ENCODE results near the gene CCDC81. TPM values are rescaled to one million over a fixed set of nuclear protein-coding genes. Genes with fewer than 3 reads are reported as not detected.

CCDC81 gene
- total and polyA plus RNA-seq, 4 experiments from 2014 or later: 0.20 to 1.5 (median 0.90) TPM; not detected in 1

DNA sequence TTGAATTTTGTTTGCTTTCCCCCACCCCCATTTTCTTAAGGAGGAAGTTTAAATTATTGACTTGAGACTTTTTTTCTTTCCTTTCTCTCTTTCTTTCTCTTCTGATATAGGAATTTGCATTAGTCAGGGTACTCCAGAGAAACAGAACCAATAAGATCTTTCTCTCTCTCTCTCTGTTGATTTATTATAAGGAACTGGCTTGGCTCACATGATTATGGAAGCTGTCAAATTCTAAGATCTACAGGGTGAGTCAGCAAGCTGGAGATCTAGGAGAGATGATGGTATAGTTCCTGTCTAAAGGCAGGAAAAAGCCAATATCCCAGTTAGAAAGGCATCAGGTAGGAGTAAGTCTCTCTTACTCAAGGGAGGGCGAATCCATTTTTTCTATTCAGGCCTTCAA, 64.0 kb downstream of the CCDC81 start:
- no peak overlapping the region for H3K27ac ChIP-seq (ENCODE audit: low read depth, low read length)
- no peaks in the 10 kb centered on the region for H3K27me3 ChIP-seq (ENCODE audit: insufficient read depth, low read length)
- H3K4me1 Mint-ChIP-seq: no peaks in the 10 kb centered on the region
- peaks cover 0 to under 1% of the 10 kb centered on the region in 2 donors for H3K27me3 Mint-ChIP-seq
- no peak for DNase-seq
- H3K4me3 Mint-ChIP-seq: no peak overlapping the region
- ChIA-PET POLR2A (ENCODE audit: partially characterized antibody) (no interaction called here), CTCF (ENCODE audit: partially characterized antibody) (no interaction called here)
- H3K27ac Mint-ChIP-seq: no peak overlapping the region
- intact Hi-C loops (cut with micrococcal nuclease): no loop called here
- no peak overlapping the region for H3K4me3 ChIP-seq (ENCODE audit: low read length in 2 of 2)
- peaks cover 0 to under 1% of the 10 kb centered on the region in 2 donors for H3K36me3 Mint-ChIP-seq
- no peaks in the 10 kb centered on the region for H3K9me3 ChIP-seq (ENCODE audit: control insufficient read depth in 1 of 2, low read length in 2 of 2)
- H3K9me3 Mint-ChIP-seq: peaks cover 0 to 2% (median 0%) of the 10 kb centered on the region in 8 donors
- no peaks in the 10 kb centered on the region for H3K4me1 ChIP-seq (ENCODE audit: insufficient read depth, low read length)
- H3K36me3 ChIP-seq (ENCODE audit: insufficient read depth, low read length): no peaks in the 10 kb centered on the region

GRCh38 chr11:86440305-86440716, 65.6 kb downstream of the CCDC81 start:
- Mint-ChIP-seq H3K36me3 (peaks cover 0 to 4% of the 10 kb centered on the region in 2 donors), H3K27ac (no peak overlapping the region), H3K9me3 (no peaks in the 10 kb centered on the region), H3K4me1 (no peaks in the 10 kb centered on the region), H3K27me3 (peaks cover 0 to 1% of the 10 kb centered on the region in 2 donors), H3K4me3 (no peak overlapping the region)
- H3K36me3 ChIP-seq (ENCODE audit: insufficient read depth, low read length): no peaks in the 10 kb centered on the region
- no peaks in the 10 kb centered on the region for H3K9me3 ChIP-seq (ENCODE audit: control insufficient read depth in 1 of 2, low read length in 2 of 2)
- H3K4me1 ChIP-seq (ENCODE audit: insufficient read depth, low read length): no peaks in the 10 kb centered on the region
- CTCF ChIA-PET (ENCODE audit: partially characterized antibody): no interaction called here
- POLR2A ChIA-PET (ENCODE audit: partially characterized antibody): no interaction called here
- no peak overlapping the region for H3K4me3 ChIP-seq (ENCODE audit: low read length in 2 of 2)
- intact Hi-C loops (cut with micrococcal nuclease): no loop called here
- no peak overlapping the region for H3K27ac ChIP-seq (ENCODE audit: low read depth, low read length)
- DNase-seq: no peak
- no peaks in the 10 kb centered on the region for H3K27me3 ChIP-seq (ENCODE audit: insufficient read depth, low read length)

- peaks cover 0 to 1% of the 10 kb centered on the region in 2 donors for H3K27me3 Mint-ChIP-seq
- H3K4me1 ChIP-seq (ENCODE audit: insufficient read depth, low read length): no peaks in the 10 kb centered on the region
- H3K27ac ChIP-seq (ENCODE audit: low read depth, low read length): no peak overlapping the region
- CTCF ChIA-PET (ENCODE audit: partially characterized antibody): interaction anchor here (1.1 kb wide), 1 partner anchor 14 kb away, joined by 4 read pairs; no protein-coding TSS in a partner anchor
- H3K4me3 ChIP-seq (ENCODE audit: low read length in 2 of 2): no peak overlapping the region
- intact Hi-C loops (cut with micrococcal nuclease): no loop called here
- no peaks in the 10 kb centered on the region for H3K9me3 ChIP-seq (ENCODE audit: control insufficient read depth in 1 of 2, low read length in 2 of 2)
- no peak for DNase-seq
- H3K27ac Mint-ChIP-seq: no peak overlapping the region
- H3K27me3 ChIP-seq (ENCODE audit: insufficient read depth, low read length): no peaks in the 10 kb centered on the region
- no peak overlapping the region for H3K4me3 Mint-ChIP-seq
- no peaks in the 10 kb centered on the region for H3K9me3 Mint-ChIP-seq
- H3K36me3 Mint-ChIP-seq: peaks cover 0 to 4% of the 10 kb centered on the region in 2 donors
- no peaks in the 10 kb centered on the region for H3K4me1 Mint-ChIP-seq
- POLR2A ChIA-PET (ENCODE audit: partially characterized antibody): interaction anchor here (1.0 kb wide), 1 partner anchor 10 kb away, joined by 3 read pairs; no protein-coding TSS in a partner anchor
- H3K36me3 ChIP-seq (ENCODE audit: insufficient read depth, low read length): no peaks in the 10 kb centered on the region
These were observed 66.2 kb downstream of the CCDC81 start for GRCh38 chr11:86440843-86441242.

DNA sequence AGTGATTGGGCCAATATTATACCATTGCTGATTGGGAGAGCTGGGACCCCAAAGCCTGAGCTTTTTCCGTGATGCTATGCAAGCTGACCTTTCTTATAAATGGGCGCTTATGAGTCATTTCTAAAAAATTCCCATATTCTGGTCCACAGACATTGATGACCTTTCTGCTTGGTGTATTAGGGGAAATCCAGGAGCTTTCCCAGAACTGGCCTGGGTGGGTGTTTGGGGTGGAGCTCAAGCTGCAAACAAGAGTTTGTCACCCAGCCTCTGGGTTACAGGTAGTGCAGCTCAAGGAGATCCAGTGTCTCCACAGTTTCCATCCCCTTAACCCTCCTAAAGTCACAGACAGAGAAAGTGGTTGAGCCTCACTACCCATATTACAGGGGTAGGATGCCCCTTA, 67.7 kb downstream of the CCDC81 start:
- POLR2A ChIA-PET (ENCODE audit: partially characterized antibody): no interaction called here
- H3K36me3 Mint-ChIP-seq: peaks cover 0 to 4% of the 10 kb centered on the region in 2 donors
- intact Hi-C loops (cut with micrococcal nuclease): no loop called here
- no peaks in the 10 kb centered on the region for H3K4me1 Mint-ChIP-seq
- H3K27ac Mint-ChIP-seq: no peak overlapping the region
- no peaks in the 10 kb centered on the region for H3K9me3 Mint-ChIP-seq
- no peak overlapping the region for H3K4me3 ChIP-seq (ENCODE audit: low read length in 2 of 2)
- H3K9me3 ChIP-seq (ENCODE audit: control insufficient read depth in 1 of 2, low read length in 2 of 2): no peaks in the 10 kb centered on the region
- no peak overlapping the region for H3K27ac ChIP-seq (ENCODE audit: low read depth, low read length)
- DNase-seq: no peak
- H3K36me3 ChIP-seq (ENCODE audit: insufficient read depth, low read length): no peaks in the 10 kb centered on the region
- H3K4me3 Mint-ChIP-seq: no peak overlapping the region
- H3K27me3 ChIP-seq (ENCODE audit: insufficient read depth, low read length): no peaks in the 10 kb centered on the region
- H3K27me3 Mint-ChIP-seq: peaks cover 0 to 1% of the 10 kb centered on the region in 2 donors
- no peaks in the 10 kb centered on the region for H3K4me1 ChIP-seq (ENCODE audit: insufficient read depth, low read length)
- CTCF ChIA-PET (ENCODE audit: partially characterized antibody): interaction anchor here (1.2 kb wide), 2 partner anchors 9 to 16 kb away, joined by 3 read pairs; no protein-coding TSS in a partner anchor

DNA sequence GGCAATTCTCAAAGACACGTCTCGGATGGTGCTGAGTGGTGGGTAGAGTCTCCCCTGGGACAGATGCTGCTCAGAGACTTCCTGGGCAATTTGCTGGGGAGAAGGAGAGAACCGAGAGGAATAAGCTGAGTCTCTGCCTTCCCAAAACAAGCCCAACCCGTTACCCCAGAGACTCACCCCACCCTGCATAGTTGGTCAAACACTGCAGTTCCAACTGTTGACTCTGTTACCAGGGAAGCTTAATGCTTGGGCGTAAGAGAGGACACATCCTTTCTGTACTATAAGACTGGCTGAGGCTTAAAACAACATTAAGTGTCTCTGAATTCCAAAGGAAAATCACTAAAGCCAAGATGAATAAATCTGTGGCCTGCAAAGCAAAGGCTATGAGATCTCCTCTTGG, 68.1 kb downstream of the CCDC81 start:
- no peak overlapping the region for H3K4me3 ChIP-seq (ENCODE audit: low read length in 2 of 2)
- CTCF ChIA-PET (ENCODE audit: partially characterized antibody): interaction anchor here (1.2 kb wide), 2 partner anchors 8 to 16 kb away, joined by 3 read pairs; no protein-coding TSS in a partner anchor
- DNase-seq: no peak
- H3K27ac ChIP-seq (ENCODE audit: low read depth, low read length): no peak overlapping the region
- no peaks in the 10 kb centered on the region for H3K36me3 ChIP-seq (ENCODE audit: insufficient read depth, low read length)
- intact Hi-C loops (cut with micrococcal nuclease): no loop called here
- H3K27ac Mint-ChIP-seq: no peak overlapping the region
- POLR2A ChIA-PET (ENCODE audit: partially characterized antibody): no interaction called here
- peaks cover 0 to 4% of the 10 kb centered on the region in 2 donors for H3K36me3 Mint-ChIP-seq
- H3K27me3 ChIP-seq (ENCODE audit: insufficient read depth, low read length): no peaks in the 10 kb centered on the region
- H3K9me3 ChIP-seq (ENCODE audit: control insufficient read depth in 1 of 2, low read length in 2 of 2): no peaks in the 10 kb centered on the region
- H3K4me1 Mint-ChIP-seq: no peaks in the 10 kb centered on the region
- peaks cover 0 to 1% of the 10 kb centered on the region in 2 donors for H3K27me3 Mint-ChIP-seq
- no peaks in the 10 kb centered on the region for H3K9me3 Mint-ChIP-seq
- H3K4me3 Mint-ChIP-seq: no peak overlapping the region
- no peaks in the 10 kb centered on the region for H3K4me1 ChIP-seq (ENCODE audit: insufficient read depth, low read length)

DNA sequence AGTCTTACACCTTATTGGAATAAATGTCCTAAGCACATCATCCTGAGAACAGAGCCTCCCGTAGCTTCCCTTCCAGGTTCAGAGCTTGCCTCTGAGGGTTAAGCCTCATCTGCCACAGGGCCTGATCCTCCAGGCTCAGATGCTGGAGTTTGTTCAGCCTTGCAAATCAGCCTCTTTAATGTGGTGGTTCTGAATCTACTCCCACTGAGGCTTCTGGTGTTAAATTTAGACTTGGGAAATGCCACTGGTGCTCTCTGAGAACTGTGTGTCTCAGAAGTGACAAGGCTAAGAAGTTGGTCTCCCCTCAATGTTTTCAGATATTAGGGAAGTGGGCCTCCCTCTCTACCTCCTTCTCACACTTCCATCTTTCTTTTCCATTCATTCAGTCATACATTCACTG, 68.7 kb downstream of the CCDC81 start:
- ChIA-PET POLR2A (ENCODE audit: partially characterized antibody) (no interaction called here), CTCF (ENCODE audit: partially characterized antibody) (no interaction called here)
- DNase-seq: no peak
- H3K4me3 ChIP-seq (ENCODE audit: low read length in 2 of 2): no peak overlapping the region
- Mint-ChIP-seq H3K27me3 (peaks cover 0 to 1% of the 10 kb centered on the region in 2 donors), H3K4me3 (no peak overlapping the region), H3K9me3 (no peaks in the 10 kb centered on the region), H3K27ac (no peak overlapping the region), H3K4me1 (peaks cover 0 to 5% (median 2%) of the 10 kb centered on the region in 4 donors), H3K36me3 (peaks cover 0 to 4% of the 10 kb centered on the region in 2 donors)
- H3K27me3 ChIP-seq (ENCODE audit: insufficient read depth, low read length): no peaks in the 10 kb centered on the region
- intact Hi-C loops (cut with micrococcal nuclease): no loop called here
- H3K27ac ChIP-seq (ENCODE audit: low read depth, low read length): no peak overlapping the region
- no peaks in the 10 kb centered on the region for H3K9me3 ChIP-seq (ENCODE audit: control insufficient read depth in 1 of 2, low read length in 2 of 2)
- no peaks in the 10 kb centered on the region for H3K4me1 ChIP-seq (ENCODE audit: insufficient read depth, low read length)
- H3K36me3 ChIP-seq (ENCODE audit: insufficient read depth, low read length): no peaks in the 10 kb centered on the region

- Histone ChIP-seq H3K36me3 (ENCODE audit: insufficient read depth, low read length) (no peaks in the 10 kb centered on the region), H3K27ac (ENCODE audit: low read depth, low read length) (no peak overlapping the region), H3K4me3 (ENCODE audit: low read length in 2 of 2) (no peak overlapping the region), H3K27me3 (ENCODE audit: insufficient read depth, low read length) (no peaks in the 10 kb centered on the region), H3K4me1 (ENCODE audit: insufficient read depth, low read length) (no peaks in the 10 kb centered on the region), H3K9me3 (ENCODE audit: control insufficient read depth in 1 of 2, low read length in 2 of 2) (no peaks in the 10 kb centered on the region)
- Mint-ChIP-seq H3K4me1 (peaks cover 0 to 5% (median 2%) of the 10 kb centered on the region in 4 donors), H3K27me3 (peaks cover 0 to 1% of the 10 kb centered on the region in 2 donors), H3K27ac (no peak overlapping the region), H3K9me3 (no peaks in the 10 kb centered on the region), H3K4me3 (no peak overlapping the region), H3K36me3 (peaks cover 0 to 4% of the 10 kb centered on the region in 2 donors)
- POLR2A ChIA-PET (ENCODE audit: partially characterized antibody): no interaction called here
- intact Hi-C loops (cut with micrococcal nuclease): no loop called here
- CTCF ChIA-PET (ENCODE audit: partially characterized antibody): interaction anchor here (1.1 to 3.0 kb wide), 2 partner anchors 9 to 11 kb away, joined by 3 to 15 read pairs; no protein-coding TSS in a partner anchor
- no peak for DNase-seq
These were observed 70.3 kb downstream of the CCDC81 start for GRCh38 chr11:86444981-86445380.
